Erythroblast (primary cell): Measurements from ENCODE around the gene INHBE.

Source experiments
- GATA1 ChIP-seq: IDR thresholded peaks from 2 replicates; pipeline ENCODE4 v1.6.1; 2011; ENCODE audit warnings: low read depth, mild to moderate bottlenecking, control low read depth, low read length, moderate library complexity
- POLR2A ChIP-seq: IDR thresholded peaks from 2 replicates; pipeline ENCODE4 v1.6.1; 2011; ENCODE audit warnings: mild to moderate bottlenecking, low read length

DNA sequence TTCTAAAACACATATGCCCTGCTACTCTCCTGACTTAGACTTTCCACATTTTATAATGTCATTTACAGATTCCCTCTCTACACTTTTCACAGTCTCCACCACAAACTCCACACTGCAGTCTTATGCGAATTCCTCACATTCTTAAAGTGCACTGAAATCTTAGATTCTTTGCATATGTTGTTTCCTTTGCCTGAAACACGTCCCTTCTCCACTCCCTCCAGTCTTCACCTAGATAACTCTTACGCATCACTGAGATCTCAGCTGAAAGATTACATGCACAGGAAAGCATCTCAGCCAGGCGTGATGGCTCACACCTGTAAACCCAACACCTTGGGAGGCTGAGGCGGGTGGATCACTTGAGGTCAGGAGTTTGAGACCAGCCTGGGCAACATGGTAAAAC, 28.4 kb downstream of the INHBE start:
- TF ChIP-seq POLR2A (no peak), GATA1 (no peak)
